GM19238 (cell line): ENCODE measurements around the gene MEI1.
A peak's percentile ranks its signal among the peaks of the same experiment; 100 is the strongest.

Experiments
- DNase-seq: peaks from one replicate; pipeline ENCODE4 v3.0.0; 2011; ENCODE audit warnings: low spot score; ENCODE audit not compliant: insufficient read length

MEI1 gene

DNA sequence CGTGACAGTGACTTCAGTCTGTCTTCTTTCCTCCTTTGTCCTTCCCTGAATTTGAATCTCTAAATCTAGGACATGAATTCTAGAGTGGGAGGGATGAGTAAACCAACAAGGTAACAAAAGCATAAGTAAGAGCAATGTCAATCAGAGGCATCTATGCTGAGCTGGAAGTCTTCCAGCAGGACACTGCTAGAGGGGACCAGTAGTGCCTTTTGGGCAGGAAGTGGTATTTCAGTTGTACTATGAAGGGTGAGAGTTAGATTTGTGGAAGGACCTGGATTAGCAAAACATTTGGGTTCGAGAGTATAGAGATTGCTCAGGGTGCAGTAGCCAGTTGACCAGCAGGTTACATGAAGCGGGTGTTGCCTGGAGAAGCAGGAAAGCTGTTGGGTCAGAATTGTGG is 40.3 kb downstream of the MEI1 start:
- DNase-seq: no peak

DNA sequence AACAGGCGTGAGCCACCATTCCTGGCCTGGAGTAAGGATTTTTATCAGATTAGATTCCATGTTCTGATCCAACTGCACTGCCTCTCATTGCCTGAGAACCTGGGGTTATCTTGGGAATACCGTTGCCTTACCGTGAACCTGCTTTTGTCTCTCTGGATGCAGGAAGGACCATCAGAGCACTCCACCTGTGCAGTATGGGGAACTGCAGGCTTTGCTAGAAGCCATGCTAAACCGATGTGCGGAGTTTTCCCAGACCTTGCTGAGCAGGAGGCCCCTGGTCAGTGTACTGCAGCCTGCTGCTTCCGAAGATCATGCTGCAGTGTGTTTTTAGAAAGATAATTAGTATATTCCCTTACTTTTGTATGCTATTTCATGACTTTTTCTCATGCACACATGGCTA is 43.6 kb downstream of the MEI1 start:
- DNase-seq: no peak

DNA sequence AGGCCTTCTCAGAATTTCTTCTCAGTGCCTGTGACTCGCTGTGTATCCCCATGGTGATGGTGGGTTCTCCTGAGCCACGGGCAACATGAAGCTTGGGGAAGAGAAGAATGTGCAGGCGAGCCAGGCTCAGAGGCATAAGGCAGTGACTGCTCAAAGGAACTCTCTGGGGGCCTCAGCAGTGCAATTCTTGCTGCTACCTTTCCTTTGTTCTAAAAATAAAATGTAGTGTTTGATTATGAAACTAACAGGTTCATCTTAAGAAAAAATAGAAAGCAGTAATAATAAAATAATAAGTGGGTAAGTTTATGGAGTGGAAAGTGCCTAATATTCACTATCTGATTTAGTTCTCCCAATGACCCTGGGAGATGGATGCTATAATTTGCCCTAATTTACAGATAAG is 46.7 kb downstream of the MEI1 start:
- no peak for DNase-seq

DNA sequence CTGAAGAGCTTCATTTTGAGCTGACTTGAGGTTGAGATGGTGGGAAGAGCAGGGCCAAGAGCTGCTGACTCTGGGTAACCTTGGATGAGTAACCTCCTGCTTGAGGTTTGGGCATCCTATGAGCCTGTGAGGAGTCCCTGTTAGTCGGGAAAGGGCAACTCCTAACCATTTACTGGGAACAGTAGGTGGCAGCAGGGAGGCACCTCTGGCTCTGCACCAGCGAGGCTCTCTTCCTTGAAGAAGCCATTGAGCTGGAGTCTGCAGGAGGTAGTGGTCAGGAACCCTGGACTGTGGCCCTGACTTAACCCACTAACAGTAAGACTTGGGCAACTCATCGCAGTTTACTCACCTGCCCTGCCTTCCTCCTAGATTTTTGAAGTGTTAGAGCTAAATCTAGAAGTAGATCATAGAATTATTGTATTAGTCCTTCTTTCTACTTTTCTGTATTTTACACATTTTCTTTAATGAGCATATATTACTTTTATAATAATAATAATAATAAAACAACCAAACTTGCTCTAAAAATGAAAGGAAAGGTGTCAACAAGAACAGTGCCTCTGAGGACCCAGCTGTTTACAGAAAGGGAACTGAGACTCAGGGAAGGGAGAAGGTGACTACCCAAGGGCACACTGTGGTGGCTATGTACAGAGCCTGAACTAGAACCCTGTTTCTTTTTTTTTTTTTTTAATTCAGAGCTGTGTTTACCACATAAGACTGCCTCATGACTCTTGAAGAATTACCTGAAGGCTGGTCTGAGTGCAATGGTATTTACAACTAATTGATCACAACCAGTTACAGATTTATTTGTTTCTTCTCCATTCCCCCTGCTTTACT is 47.5 kb downstream of the MEI1 start:
- peak; percentile 55 for DNase-seq

DNA sequence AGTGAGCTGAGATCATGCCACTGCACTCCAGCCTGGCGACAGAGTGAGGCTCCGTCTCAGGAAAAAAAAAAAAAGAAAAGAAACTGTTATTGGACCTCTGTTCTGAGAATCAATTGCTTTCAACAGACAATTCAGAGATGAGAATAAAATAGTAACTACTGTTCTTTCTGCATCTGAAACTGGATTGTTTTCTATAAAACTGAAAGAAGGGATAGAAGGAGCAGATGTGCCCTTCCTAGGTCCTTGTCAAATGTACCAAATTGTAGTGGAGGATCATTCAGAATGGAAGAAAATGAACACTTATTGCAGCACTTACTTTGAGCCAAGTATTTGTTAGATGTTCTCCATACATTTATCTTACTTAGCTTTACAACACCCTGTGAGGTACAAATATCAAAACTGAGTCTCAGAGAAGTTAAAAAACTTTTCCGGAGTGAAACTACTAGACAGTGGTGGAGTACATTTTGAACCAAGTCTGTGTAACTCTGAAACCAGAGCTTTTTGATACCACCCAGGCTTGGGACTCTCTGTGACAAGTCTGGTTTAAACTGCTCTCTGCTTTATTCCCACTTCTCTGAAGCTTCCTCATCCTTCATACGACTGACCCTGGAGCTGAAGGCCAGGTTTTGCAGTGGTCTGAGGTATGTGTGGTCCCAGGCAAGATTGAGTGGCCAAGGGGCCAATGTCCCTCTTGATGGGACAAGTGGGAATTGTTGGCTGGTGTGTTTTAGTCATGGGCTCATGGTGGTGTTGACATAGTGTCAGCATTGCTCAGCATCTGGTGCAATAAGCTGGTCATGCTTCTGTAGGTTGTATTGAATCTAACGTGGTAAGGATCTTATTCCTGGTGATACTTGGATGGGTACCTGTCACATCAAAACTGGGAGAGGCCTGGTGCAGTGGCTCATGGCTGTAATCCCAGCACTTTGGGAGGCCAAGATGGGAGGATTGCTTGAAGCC is 53.0 kb downstream of the MEI1 start:
- DNase-seq: no peak

DNA sequence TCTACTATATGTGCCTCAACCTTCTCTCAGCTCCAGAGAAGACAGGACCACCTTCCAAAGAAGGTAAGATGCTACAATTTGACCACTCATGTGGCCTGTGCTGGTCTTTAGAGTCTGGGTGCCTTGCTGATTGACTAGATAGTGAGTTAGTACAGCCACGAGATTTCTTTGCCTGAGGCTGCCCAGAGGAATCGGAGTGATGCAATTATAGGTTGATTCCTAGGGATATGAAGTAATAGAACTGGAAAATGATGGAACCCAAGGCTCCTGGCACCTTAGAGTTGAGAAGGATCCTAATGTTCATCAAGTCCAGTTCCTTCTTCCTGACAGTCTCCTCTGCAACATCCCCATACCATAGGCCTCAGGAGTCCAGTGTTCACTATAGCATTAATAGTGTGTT is 54.7 kb downstream of the MEI1 start:
- DNase-seq: no peak

DNA sequence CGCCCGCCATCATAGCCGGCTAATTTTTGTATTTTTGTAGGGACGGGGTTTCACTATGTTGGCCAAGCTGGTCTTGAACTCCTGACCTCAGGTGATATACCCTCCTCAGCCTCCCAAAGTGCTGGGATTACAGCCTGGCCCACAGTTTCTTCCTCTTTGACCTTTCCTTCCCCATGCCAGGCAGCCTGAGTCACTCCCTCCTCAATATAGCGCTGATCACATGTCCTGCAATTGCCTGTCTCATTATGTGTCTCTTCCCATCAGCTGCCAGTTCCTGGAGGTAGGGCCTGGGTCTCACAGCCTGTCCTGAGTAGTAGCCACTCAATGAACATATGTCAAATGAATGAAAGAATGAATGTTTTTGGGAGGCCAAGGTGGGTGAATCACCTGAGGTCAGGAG is 58.2 kb downstream of the MEI1 start:
- DNase-seq: no peak

DNA sequence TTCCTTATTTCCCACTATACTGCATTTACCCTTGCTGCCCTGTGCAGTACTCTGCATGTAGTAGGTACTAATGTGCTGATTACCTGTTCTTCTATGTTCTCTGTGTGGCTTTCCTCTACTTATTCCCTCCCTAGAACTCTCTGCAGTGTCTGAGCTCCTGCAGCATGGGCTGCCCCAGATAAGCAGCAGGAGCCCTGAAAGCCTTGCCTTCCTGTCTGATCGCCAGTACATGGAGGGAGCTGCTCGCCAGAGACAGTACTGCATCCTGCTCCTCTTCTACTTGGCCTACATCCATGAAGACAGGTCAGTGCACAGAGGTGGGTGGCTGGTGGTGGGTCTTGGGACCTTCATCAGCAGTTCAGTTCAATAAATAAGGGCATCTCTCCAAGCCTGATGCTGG is 58.9 kb downstream of the MEI1 start:
- DNase-seq: no peak

DNA sequence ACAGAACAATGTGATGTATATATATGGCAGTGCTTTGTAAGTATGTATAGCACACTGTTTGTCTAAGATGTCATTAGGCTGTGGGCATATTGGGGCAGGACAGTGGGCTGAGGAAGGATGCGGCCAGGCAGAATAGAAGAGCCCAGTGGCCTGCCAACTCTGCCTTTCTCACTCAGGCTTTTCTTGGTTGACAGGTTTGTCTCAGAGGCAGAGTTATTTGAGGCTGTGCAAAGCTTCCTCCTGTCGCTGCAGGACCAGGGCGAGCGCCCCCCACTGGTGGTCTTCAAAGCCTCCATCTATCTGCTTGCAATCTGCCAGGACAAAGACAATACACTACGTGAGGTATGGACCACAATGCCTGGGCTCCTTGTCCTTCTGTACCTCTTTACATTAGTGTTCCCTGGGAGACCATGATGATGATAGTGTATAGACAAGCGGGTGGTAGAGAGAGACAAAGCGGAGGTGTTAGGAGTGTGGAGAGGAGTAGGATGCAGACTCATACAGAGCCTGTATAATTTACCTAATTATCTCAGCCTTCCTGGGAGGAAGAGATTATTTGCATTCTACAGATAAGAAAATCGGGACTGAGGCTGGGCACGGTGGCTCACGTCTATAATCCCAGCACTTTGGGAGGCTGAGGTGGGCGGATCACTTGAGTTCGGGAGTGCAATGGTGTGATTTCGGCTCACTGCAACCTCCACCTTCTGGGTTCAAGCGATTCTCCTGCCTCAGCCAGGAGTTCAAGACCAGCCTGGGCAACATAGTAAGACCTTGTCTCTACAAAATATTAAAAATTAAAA is 63.9 kb downstream of the MEI1 start:
- DNase-seq: no peak

DNA sequence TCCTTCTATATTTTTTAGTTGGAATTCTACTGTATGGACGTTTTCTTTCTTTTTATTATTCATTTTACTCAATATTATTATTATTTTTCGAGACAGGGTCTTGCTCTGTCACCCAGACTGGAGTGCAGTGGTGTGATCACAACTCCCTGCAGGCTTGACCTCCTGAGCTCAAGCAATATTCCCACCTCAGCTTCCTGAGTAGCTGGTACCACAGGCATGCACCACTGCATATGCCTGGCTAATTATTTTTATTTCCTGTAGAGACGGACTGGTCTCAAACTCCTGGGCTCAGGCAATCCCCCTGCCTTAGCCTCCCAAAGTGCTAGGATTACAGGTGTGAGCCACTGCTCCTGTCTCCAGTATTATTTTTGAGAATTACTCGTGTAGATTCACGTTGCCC is 67.2 kb downstream of the MEI1 start:
- no peak for DNase-seq

DNA sequence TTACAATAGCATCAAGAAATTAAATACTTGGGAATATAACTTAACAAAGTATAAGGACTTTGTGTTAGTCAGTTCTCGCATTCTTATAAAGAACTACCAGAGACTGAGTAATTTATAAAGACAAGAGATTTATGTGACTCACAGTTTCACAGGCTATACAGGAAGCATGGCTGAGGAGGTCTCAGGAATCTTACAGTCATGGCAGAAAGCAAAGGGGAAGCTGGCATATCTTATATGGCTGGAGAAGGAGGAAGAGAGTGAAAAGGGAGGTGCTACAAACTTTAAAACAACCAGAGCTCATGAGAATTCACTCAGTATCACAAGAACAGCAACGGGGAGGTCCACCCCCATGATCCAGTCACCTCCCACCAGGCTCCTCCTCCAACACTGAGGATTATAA is 69.1 kb downstream of the MEI1 start:
- DNase-seq: no peak

DNA sequence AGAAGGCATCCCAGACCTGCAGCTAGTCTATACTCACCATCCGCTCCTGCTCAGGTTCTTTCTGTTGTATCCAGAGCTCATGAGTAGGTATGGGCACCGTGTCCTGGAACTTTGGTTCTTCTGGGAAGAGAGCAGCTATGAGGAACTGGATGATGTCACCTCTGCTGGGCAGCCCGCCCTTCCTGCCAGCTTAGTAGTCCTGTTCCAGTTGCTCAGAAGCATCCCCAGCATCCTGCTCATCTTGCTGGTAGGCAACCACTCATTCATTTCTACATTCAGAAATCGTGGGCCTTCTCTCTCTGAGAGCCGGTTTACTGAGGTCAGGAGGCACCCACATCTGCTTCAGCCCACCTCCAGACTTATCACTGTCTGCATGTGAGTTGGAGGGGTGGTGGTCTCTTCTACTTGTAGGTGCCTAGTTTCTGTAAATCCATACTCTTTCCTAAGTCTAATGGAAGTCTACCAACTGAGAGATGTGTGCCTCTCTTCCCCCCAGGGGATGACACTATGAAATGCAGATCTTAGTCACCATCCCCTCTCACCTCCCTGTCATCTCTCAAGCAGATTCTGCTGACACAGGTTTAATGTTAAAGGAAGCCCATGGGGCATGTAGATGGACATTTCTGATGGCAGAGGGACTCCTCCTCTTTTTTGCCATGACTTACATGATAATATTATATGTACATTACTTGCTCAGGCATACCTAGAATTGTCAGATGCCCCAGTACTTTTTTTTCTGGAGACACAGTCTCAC is 71.6 kb downstream of the MEI1 start:
- DNase-seq: no peak

DNA sequence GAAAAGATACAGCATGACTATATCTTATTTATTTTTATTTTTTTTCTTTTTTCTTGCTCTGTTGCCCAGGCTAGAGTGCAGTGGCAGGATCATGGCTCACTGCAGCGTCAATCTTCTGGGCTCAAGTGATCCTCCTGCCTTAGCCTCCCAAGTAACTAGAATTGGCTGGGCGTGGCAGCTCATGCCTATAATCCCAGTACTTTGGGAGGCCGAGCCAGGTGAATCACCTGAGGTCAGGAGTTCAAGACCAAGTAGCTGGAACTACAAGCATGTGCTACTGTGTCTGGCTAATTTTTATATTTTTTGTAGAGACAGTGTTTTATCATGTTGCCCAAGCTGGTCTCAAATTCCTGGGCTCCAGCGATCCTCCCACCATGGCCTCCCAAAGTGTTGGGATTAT is 72.9 kb downstream of the MEI1 start:
- DNase-seq: no peak

DNA sequence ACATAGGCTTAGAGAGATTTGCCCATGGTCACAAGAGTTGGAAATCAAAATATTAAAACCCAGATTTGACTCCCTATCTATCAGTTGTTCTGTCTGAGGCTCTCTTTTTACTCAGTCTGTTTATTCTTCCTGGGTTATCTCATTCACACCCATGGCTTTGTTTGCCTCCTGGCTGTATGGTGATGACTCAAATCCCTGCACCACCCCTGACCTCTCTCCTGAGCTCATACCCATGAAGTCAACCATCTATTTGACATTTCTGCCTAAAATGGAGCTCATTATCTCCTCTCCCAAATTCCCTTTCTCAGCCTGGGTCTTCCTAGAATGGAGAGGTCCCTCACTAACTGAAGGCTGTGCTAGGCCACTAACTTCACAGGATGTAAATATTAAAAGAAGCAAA is 73.3 kb downstream of the MEI1 start:
- no peak for DNase-seq

DNA sequence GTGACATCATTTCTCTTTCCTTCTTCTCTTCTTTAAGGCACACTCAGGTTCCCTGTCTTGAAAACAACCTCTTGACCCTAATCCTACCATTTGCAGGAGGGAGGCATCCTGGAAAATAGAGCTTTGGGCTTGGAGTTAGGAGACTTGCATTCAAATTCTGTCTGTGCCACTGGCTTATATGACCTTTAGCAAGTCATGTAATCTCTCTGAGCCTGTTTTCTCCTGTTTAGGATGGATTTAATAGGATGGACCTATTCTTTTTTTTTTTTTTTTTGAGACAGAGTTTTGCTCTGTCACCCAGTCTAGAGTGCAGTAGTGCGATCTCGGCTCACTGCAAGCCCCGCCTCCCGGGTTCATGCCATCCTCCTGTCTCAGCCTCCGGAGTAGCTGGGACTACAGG is 76.0 kb downstream of the MEI1 start:
- no peak for DNase-seq

DNA sequence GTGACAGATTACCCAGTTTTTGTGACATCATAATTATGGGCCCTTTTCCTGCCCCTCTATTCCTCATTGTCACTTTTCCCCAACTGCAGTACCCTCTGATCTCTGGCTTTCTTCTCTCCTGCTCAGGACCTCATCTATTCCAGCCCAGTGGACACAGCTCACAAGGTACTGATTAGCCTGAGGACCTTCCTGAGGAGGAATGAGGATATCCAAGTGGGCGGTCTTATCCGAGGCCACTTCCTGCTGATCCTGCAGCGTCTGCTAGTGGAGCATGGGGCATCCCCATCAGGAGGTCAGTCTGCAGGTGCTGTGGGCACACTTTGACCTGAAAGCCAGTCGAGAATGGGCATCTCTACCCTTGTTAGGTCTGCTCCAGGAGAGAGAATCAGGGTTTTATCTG is 76.7 kb downstream of the MEI1 start:
- no peak for DNase-seq

DNA sequence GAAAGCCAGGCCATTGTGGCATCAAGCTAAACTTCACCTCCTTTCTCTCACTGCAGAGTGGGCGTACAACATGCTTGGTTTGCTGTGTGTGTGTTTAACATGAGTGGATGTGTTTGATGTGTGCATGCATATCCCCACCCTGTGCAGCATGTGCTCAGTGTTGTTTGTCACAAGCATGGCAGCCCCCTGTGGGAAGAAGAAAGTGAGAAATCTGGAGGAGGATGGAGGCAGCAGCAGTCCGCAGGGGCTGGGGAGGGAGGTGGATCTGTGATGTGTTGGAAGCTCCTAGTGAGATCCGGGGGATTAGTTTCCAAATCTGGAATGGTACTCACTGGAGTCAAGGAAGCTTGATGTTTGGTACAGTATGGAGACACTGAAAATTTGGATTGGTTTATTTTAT is 77.1 kb downstream of the MEI1 start:
- no peak for DNase-seq

DNA sequence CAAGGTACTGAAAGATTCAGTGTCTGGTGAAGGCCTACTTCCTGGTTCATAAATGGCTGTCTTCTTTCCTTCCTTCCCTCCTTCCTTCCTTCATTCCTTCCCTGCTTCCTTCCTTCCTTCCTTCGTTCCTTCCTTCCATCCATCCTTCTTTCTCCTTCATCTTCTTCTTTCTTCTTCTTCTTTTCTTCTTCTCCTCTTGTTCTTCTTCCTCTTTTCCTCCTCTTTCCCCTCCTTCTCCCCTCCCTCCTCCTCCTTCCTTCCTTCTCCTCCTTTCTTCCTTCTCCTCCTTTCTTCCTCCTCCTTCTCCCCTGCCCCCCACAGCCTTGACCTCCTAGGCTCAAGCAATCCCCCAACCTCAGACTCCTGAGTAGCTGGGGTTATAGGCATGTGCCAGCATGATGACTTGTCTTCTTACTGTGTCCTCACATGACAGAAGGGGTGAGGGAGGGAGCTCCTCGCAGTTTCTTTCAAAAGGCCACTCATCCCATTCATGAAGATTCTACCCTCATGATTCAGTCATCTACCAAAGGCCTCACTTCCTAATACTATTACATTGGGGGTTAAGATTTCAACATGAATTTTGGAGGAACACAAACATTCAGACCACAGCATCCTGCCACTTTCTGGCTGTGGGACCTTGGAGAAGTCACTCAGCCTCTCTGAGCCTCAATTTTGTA is 78.6 kb downstream of the MEI1 start:
- no peak for DNase-seq

DNA sequence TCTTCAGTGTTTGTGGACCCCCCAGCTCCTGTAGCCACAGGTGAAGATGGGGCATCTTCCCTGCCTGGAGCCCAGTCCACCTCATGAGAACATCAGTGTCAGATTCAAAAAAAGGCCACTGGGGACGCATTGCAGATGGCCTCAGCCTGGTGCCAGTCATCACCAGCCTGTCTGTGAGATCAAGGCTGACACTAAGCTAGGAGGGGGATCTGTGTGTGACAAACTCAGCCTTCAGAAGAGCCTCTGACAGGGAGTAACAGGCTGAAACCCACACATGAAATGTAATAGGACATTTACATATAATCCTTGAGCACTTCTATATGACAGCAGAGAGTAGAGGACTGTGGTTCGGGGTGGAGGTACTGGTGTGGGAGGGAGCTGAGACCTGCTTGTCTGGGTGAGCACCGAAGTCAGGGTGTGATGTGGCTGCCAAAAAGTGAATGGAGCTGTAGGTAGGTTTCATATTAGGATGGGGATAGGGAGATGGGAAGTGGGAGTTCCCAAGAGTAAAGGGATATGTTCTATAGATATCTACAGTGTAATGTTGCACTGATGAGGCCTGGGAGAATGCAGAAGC is 80.7 kb downstream of the MEI1 start:
- no peak for DNase-seq
